Measurements from ENCODE around the gene DCLRE1B.

Gene DCLRE1B

DNA sequence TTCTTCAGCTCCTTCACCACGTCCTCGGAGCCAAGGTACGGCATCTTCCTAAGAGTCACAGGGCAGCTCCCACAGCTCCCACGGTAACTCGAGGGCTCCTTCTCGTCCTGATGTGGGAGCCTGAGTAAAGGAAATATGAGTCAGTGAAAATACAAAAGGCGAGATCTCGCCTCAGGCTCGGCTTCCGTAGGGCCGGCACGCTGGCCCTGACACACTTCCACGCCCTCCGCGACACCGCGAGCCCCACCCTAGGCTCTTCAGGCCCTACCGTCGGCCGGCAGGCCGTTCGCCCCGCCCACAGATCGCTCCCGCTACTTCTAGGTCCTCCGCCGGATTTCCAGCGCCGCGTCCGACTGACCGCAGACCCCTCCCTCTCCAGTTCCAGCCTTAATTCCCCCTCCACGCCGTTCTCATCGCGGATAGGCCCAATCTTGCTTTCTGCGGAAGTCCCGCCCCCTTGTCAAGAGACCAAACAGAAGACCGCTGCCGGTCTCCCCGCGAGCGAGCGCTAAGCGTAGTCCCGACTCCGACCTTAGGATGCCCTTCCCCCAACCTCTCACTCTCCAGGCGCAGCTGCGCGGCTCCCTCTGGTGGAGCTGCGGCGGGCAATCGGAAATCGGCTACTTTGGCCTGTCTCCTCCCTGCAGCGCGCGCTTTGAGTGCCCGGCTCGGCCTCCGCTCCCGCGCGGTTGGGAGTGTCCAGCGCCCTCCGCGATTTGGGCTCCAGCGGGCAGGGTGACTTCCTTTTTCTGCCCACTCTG lies at the start of gene DCLRE1B, which contains the start of gene AP4B1:
DCLRE1B (plus strand) TSS at position 653 of the 761 bp plus-strand sequence. CDS start 261 bp downstream, outside the sequence.
AP4B1 (minus strand) TSS at position 126 of the 761 bp plus-strand sequence; CDS start at position 44, 82 bp downstream.
- in situ Hi-C loops (cut with MboI; ENCODE audit: low sequenced_read_pairs): no loop called here

GRCh38 chr1:113855630-113856400 lies 49.3 kb upstream of the DCLRE1B start:
- in situ Hi-C loops (cut with MboI; ENCODE audit: low sequenced_read_pairs): no loop called here

DNA sequence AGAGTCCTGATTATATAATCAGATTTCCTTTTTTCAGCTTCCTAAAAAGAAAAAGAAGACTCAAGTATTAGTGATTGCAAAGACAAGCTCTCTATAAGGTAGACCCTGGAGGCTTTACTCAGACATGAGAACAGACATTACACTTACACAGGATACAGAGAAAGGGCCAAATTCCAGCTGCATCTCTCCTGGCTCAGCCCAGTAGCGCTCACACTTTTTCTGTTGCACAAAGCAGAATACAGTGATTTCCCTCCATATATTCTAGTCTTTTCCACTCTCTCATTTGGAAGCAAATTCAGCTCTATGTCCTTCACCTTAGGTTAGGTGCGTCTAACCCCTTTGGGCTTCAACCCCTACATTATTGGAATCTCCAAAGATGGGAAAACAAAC lies 48.7 kb upstream of the DCLRE1B start:
- in situ Hi-C loops (cut with MboI; ENCODE audit: low sequenced_read_pairs): no loop called here

DNA sequence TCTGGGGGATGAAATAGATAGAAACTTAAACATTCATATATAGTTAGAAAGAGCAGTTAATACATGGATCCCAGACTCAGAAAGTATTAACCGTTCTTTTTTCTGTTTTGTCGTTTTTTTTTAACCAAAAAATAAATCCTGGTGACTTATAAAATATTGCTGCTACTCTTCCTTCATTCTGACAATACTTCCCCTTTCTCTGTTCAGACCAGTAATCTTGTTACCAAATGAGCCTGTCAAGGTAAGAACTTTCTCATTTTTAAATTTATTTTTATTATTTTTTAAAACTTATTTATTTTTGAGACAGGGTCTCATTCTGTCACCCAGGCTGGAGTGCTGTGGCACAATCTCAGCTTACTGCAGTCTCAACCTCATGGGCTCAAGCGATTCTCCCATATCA lies 47.4 kb upstream of the DCLRE1B start:
- in situ Hi-C loops (cut with MboI; ENCODE audit: low sequenced_read_pairs): no loop called here

- in situ Hi-C loops (cut with MboI; ENCODE audit: low sequenced_read_pairs): no loop called here
Observed at GRCh38 chr1:113858418-113858817, 46.7 kb upstream of the DCLRE1B start.

GRCh38 chr1:113858982-113859381 lies 46.1 kb upstream of the DCLRE1B start:
- in situ Hi-C loops (cut with MboI; ENCODE audit: low sequenced_read_pairs): no loop called here

DNA sequence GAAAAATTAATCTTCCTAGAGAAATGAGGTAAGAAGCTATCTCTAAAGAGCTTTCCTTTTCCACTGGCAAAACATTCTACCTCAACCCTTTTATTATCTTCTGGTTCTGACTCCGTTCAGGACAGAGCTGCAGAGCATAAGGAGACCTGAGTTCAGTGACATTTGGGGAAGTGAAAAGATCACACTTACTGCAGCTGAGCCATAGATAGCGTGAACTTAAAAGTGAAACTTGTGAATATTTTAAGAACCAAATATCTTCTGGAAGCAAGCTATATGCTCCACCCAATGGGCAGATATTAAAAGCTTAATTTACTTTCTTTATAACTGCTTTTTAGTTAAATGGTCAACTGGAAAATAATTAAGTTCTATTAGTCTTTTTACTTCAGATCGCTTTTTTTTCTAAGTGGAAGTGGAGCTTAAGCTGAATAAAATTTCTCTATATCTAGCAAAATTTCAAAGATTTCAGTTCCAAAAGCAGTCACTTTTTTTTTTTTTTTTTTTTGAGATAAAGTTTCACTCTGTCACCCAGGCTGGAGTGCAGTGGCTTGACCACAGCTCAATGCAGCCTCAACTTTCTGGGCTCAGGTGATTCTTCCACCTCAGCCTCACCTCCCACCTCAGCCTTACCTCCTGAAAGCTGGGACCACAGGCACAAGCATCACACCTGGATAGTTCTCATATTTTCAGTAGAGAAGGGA lies 45.5 kb upstream of the DCLRE1B start:
- in situ Hi-C loops (cut with MboI; ENCODE audit: low sequenced_read_pairs): no loop called here

DNA sequence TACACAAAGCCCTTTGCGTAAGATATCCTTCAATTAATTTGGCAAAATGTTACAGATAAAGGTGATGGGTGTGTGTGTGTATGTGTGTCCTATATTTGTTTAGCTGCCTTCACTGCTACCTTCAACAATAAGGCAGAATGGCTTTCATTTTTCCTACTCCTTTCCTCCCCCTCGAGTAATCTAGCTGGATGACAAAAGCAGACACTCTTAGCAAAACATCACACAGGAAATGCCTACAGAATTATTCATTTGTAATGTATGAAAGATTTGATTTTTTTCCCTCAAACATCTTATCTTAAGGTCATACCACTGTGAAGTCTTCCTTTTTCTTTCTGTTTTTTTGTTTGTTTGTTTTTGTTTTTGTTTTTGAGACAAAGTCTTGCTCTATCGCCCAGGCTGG lies 44.2 kb upstream of the DCLRE1B start:
- in situ Hi-C loops (cut with MboI; ENCODE audit: low sequenced_read_pairs): no loop called here

GRCh38 chr1:113861641-113862040 lies 43.5 kb upstream of the DCLRE1B start:
- in situ Hi-C loops (cut with MboI; ENCODE audit: low sequenced_read_pairs): no loop called here

- in situ Hi-C loops (cut with MboI; ENCODE audit: low sequenced_read_pairs): no loop called here
Observed at GRCh38 chr1:113868387-113869083, 36.6 kb upstream of the DCLRE1B start.

GRCh38 chr1:113870778-113871177 lies 34.3 kb upstream of the DCLRE1B start:
- in situ Hi-C loops (cut with MboI; ENCODE audit: low sequenced_read_pairs): no loop called here

- in situ Hi-C loops (cut with MboI; ENCODE audit: low sequenced_read_pairs): no loop called here
Observed at GRCh38 chr1:113871597-113872113, 33.5 kb upstream of the DCLRE1B start, which contains the start of gene PTPN22. Gene PTPN22, minus strand, starts transcription at chr1:113871712.

DNA sequence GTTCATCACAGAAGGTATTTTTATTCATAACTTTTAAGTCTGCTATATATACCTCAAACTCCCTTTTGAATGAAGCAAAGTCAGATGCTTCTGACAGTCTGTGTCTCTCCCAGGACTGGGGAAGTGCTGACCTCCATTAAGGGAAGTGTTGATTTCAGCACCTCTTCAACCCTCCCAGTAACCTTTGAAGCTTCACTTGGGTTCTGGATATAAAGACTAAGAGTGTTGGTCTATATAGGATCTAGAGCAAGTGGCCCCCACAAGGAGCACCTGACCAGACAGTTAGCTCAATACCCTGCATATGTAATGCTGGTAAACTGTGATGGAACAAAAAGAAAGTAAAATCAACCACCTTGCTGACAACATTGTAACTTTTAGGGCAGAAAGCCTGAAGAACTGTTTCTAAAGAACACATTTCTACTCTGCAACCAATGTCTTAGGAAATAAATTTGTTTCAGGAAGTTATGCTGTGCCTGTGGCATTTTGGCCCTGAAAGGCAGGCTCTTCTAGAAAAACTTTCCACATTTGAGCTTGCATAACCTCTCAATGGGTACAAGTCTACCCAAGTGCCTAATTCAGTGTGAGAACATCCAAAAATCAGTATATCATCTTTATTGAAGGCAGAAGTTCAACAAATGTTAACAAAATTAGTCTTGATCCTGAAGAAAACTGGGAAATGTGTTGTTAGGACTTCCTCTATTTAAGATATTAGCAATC lies 32.7 kb upstream of the DCLRE1B start:
- in situ Hi-C loops (cut with MboI; ENCODE audit: low sequenced_read_pairs): no loop called here

- in situ Hi-C loops (cut with MboI; ENCODE audit: low sequenced_read_pairs): no loop called here
Observed at GRCh38 chr1:113874012-113874879, 30.9 kb upstream of the DCLRE1B start.

GRCh38 chr1:113875714-113876113 lies 29.4 kb upstream of the DCLRE1B start:
- in situ Hi-C loops (cut with MboI; ENCODE audit: low sequenced_read_pairs): no loop called here

- in situ Hi-C loops (cut with MboI; ENCODE audit: low sequenced_read_pairs): no loop called here
Observed at GRCh38 chr1:113876176-113876575, 28.9 kb upstream of the DCLRE1B start.

GRCh38 chr1:113879739-113880038 lies 25.4 kb upstream of the DCLRE1B start:
- in situ Hi-C loops (cut with MboI; ENCODE audit: low sequenced_read_pairs): no loop called here

- in situ Hi-C loops (cut with MboI; ENCODE audit: low sequenced_read_pairs): no loop called here
Observed at GRCh38 chr1:113881661-113882060, 23.5 kb upstream of the DCLRE1B start.
